HepG2 (cell line): ENCODE results near the gene CASTOR1. TPM values are rescaled to one million over a fixed set of nuclear protein-coding genes. Genes with fewer than 3 reads are reported as not detected.

Experiments
- CEBPG ChIP-seq: IDR thresholded peaks from 2 replicates; pipeline ENCODE4 v1.6.1; 2016
- ETV6 ChIP-seq: sonication (generic); formaldehyde crosslinking; conservative IDR thresholded peaks from 2 replicates; pipeline ENCODE4 v1.4.0; 2020; ENCODE audit warnings: missing genetic modification reagents
- KDM5A ChIP-seq: fragments of 200-600 bp; sonication (generic); IDR thresholded peaks from 2 replicates; pipeline ENCODE4 v1.7.0; 2018; ENCODE audit warnings: antibody characterized with exemption, mild to moderate bottlenecking, low read length, borderline replicate concordance
- NFIC ChIP-seq: IDR thresholded peaks from 2 replicates; pipeline ENCODE4 v1.6.1; 2012; ENCODE audit warnings: mild to moderate bottlenecking, low read length, inconsistent platforms
- RAD21 ChIP-seq: fragments of 450-650 bp; formaldehyde crosslinking; IDR thresholded peaks from 2 replicates; pipeline ENCODE4 v1.5.0; 2020; ENCODE audit warnings: mild to moderate bottlenecking
- REL ChIP-seq: sonication (generic); formaldehyde crosslinking; conservative IDR thresholded peaks from 2 replicates; pipeline ENCODE4 v1.8.0; 2022; ENCODE audit warnings: mild to moderate bottlenecking, missing genetic modification reagents, moderate library complexity
- SAP130 ChIP-seq: IDR thresholded peaks from 2 replicates; pipeline ENCODE4 v1.6.1; 2016; ENCODE audit warnings: low read depth
- ZNF180 ChIP-seq: sonication (generic); formaldehyde crosslinking; IDR thresholded peaks from 2 replicates; pipeline ENCODE4 v1.4.0; 2020; ENCODE audit warnings: low read depth, missing genetic modification reagents, borderline replicate concordance
- ZNF224 ChIP-seq: sonication (generic); formaldehyde crosslinking; IDR thresholded peaks from 2 replicates; pipeline ENCODE4 v1.5.0; 2020; ENCODE audit warnings: mild to moderate bottlenecking, missing genetic modification reagents
- ZNF333 ChIP-seq: sonication (generic); formaldehyde crosslinking; IDR thresholded peaks from 2 replicates; pipeline ENCODE4 v1.4.0; 2020; ENCODE audit warnings: mild to moderate bottlenecking, missing genetic modification reagents, borderline replicate concordance
- ZNF460 ChIP-seq: sonication (generic); formaldehyde crosslinking; IDR thresholded peaks from 2 replicates; pipeline ENCODE4 v1.5.1; 2020; ENCODE audit warnings: missing genetic modification reagents, mild to moderate bottlenecking, borderline replicate concordance
- ZNF496 ChIP-seq: sonication (generic); formaldehyde crosslinking; IDR thresholded peaks from 2 replicates; pipeline ENCODE4 v1.8.1; 2023; ENCODE audit warnings: mild to moderate bottlenecking, moderate library complexity, missing genetic modification reagents; ENCODE audit not compliant: insufficient replicate concordance
- ZNF549 ChIP-seq: sonication (generic); formaldehyde crosslinking; IDR thresholded peaks from 2 replicates; pipeline ENCODE4 v1.5.0; 2020; ENCODE audit warnings: missing genetic modification reagents
- ZNF552 ChIP-seq: sonication (generic); formaldehyde crosslinking; IDR thresholded peaks from 2 replicates; pipeline ENCODE4 v1.9.0; 2022; ENCODE audit warnings: missing genetic modification reagents, mild to moderate bottlenecking, borderline replicate concordance
- ZNF720 ChIP-seq: sonication (generic); formaldehyde crosslinking; IDR thresholded peaks from 2 replicates; pipeline ENCODE4 v1.4.0; 2020; ENCODE audit warnings: missing genetic modification reagents
- polyA plus RNA-seq, 8 experiments: library from polyadenylated mRNA; depleted of rRNA in 3 of 8; stranded (reverse) in 7 of 8; unstranded in 1 of 8; fragments of >200 nt; fragmentation: Illumina TruSeq in 4 of 8; extraction: Trizol in 4 of 8; gene quantifications; 2 replicates each; pipeline versions ENCODE4 v1.2.1 to v1.2.3, GENCODE V29; 2011 to 2016; ENCODE audit warnings: low read depth in 4 of 8, missing spikeins in 1 of 8, mixed read lengths in 1 of 8; ENCODE audit not compliant: insufficient read depth in 1 of 8
- total RNA-seq, 5 experiments: library from RNA; depleted of rRNA; stranded (reverse); fragments of >200 nt; fragmentation: Illumina TruSeq; extraction: Trizol; gene quantifications; 2 replicates each; pipeline ENCODE4 v1.2.3, GENCODE V29; 2016; ENCODE audit warnings: low read depth in 1 of 5
- TF ChIP-seq, protein P1 (sequence below): sonication (generic); formaldehyde crosslinking; IDR thresholded peaks from 2 replicates; pipeline ENCODE4 v1.4.0; 2020; ENCODE audit warnings: missing genetic modification reagents, mild to moderate bottlenecking, borderline replicate concordance
- TF ChIP-seq, protein P2 (sequence below): sonication (generic); formaldehyde crosslinking; IDR thresholded peaks from 2 replicates; pipeline ENCODE4 v1.4.0; 2020; ENCODE audit warnings: missing genetic modification reagents
- TF ChIP-seq, protein P3 (sequence below): sonication (generic); formaldehyde crosslinking; IDR thresholded peaks from 2 replicates; pipeline ENCODE4 v1.8.0; 2022; ENCODE audit warnings: missing genetic modification reagents, low read depth, mild to moderate bottlenecking, borderline replicate concordance
- TF ChIP-seq, protein P4 (sequence below): sonication (generic); formaldehyde crosslinking; IDR thresholded peaks from 2 replicates; pipeline ENCODE4 v1.4.0; 2020; ENCODE audit warnings: missing genetic modification reagents
- TF ChIP-seq, protein P5 (sequence below): IDR thresholded peaks from 2 replicates; pipeline ENCODE4 v1.6.1; 2016; ENCODE audit warnings: mild to moderate bottlenecking
- TF ChIP-seq, protein P6 (sequence below): sonication (generic); formaldehyde crosslinking; IDR thresholded peaks from 2 replicates; pipeline ENCODE4 v1.5.0; 2020; ENCODE audit warnings: mild to moderate bottlenecking, missing genetic modification reagents, moderate library complexity

CASTOR1 gene
- total and polyA plus RNA-seq, 2 of the 13 experiments (the other 11 are each of a cell fraction or from before 2014, with no cell fraction given): 2.6 to 4.4 TPM

DNA sequence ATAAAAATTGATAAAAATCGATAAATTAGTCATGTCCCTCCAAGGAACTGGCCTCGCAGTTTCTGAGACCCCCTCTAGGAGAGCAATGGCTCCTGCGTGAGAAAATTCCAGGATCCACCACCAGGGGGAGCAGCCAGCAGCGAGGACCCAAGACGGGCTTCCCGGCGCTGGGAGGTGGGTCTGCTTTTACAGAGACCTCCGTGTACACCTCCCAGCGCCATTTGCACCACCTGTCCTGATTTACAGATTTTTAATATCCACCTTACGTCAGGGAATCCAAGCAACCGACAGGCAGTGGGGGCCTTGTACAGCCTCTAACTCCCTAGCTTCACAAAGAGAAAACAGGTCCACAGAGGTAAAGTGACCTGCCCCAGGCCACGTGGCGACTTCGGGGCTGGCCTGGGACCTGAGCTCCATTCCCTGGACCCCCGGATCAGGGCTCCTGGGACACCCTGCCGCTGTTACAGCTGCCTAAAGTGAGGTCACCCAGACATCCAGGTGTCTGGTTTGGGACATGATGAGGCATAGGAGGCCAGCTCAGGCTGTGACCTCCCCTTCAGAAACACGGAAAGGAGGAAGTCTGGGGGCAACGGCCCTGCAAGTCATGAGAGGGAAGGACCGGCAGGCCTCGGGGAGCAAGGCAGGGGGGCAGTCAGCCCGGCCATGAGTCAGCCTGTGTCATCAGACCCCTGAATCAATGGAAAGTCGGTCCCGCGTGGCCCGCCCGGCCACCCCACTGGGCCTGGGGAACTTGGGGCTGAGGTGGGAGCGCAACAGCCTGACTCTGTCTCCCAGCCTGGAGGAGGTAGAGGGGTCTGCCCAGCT, 26.2 kb downstream of the CASTOR1 start (continued):
- TF ChIP-seq ZNF180 (CRISPR knock-in tag) (no peak), SAP130 (CRISPR knock-in tag) (0 out of 2 replicates have a peak, but pooled peaks have one; percentile 33), ZNF720 (no peak), RAD21 (CRISPR knock-in tag) (peak; percentile 52), ETV6 (CRISPR knock-in tag) (no peak), ZNF552 (CRISPR knock-in tag) (no peak), ZNF549 (CRISPR knock-in tag) (no peak), NFIC (no peak), ZNF496 (no peak), REL (no peak), ZNF224 (CRISPR knock-in tag) (no peak), KDM5A (no peak), ZNF333 (CRISPR knock-in tag) (no peak), ZNF460 (CRISPR knock-in tag) (no peak), CEBPG (no peak)
- TF ChIP-seq, protein P1, sequence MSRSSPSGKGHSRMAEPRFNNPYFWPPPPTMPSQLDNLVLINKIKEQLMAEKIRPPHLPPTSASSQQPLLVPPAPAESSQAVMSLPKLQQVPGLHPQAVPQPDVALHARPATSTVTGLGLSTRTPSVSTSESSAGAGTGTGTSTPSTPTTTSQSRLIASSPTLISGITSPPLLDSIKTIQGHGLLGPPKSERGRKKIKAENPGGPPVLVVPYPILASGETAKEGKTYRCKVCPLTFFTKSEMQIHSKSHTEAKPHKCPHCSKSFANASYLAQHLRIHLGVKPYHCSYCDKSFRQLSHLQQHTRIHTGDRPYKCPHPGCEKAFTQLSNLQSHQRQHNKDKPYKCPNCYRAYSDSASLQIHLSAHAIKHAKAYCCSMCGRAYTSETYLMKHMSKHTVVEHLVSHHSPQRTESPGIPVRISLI: no peak
- TF ChIP-seq, protein P2, sequence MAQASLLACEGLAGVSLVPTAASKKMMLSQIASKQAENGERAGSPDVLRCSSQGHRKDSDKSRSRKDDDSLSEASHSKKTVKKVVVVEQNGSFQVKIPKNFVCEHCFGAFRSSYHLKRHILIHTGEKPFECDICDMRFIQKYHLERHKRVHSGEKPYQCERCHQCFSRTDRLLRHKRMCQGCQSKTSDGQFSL (CRISPR knock-in tag): no peak
- TF ChIP-seq, protein P3, sequence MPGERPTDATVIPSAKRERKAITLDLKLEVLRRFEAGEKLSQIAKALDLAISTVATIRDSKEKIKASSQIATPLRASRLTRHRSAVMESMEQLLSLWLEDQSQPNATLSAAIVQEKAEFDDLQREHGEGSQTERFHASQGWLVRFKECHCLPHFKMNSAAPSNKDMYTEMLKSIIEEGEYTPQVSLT: no peak
- TF ChIP-seq, protein P4, sequence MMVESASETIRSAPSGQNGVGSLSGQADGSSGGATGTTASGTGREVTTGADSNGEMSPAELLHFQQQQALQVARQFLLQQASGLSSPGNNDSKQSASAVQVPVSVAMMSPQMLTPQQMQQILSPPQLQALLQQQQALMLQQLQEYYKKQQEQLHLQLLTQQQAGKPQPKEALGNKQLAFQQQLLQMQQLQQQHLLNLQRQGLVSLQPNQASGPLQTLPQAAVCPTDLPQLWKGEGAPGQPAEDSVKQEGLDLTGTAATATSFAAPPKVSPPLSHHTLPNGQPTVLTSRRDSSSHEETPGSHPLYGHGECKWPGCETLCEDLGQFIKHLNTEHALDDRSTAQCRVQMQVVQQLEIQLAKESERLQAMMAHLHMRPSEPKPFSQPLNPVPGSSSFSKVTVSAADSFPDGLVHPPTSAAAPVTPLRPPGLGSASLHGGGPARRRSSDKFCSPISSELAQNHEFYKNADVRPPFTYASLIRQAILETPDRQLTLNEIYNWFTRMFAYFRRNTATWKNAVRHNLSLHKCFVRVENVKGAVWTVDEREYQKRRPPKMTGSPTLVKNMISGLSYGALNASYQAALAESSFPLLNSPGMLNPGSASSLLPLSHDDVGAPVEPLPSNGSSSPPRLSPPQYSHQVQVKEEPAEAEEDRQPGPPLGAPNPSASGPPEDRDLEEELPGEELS (CRISPR knock-in tag): no peak
- TF ChIP-seq, protein P5, sequence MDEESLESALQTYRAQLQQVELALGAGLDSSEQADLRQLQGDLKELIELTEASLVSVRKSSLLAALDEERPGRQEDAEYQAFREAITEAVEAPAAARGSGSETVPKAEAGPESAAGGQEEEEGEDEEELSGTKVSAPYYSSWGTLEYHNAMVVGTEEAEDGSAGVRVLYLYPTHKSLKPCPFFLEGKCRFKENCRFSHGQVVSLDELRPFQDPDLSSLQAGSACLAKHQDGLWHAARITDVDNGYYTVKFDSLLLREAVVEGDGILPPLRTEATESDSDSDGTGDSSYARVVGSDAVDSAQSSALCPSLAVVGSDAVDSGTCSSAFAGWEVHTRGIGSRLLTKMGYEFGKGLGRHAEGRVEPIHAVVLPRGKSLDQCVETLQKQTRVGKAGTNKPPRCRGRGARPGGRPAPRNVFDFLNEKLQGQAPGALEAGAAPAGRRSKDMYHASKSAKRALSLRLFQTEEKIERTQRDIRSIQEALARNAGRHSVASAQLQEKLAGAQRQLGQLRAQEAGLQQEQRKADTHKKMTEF: peak; percentile 33; the same call in 1 of the 2 replicates
- TF ChIP-seq, protein P6, sequence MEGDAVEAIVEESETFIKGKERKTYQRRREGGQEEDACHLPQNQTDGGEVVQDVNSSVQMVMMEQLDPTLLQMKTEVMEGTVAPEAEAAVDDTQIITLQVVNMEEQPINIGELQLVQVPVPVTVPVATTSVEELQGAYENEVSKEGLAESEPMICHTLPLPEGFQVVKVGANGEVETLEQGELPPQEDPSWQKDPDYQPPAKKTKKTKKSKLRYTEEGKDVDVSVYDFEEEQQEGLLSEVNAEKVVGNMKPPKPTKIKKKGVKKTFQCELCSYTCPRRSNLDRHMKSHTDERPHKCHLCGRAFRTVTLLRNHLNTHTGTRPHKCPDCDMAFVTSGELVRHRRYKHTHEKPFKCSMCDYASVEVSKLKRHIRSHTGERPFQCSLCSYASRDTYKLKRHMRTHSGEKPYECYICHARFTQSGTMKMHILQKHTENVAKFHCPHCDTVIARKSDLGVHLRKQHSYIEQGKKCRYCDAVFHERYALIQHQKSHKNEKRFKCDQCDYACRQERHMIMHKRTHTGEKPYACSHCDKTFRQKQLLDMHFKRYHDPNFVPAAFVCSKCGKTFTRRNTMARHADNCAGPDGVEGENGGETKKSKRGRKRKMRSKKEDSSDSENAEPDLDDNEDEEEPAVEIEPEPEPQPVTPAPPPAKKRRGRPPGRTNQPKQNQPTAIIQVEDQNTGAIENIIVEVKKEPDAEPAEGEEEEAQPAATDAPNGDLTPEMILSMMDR: peak; percentile 78
